ENCODE results near the gene IRF2. TPM values are rescaled to one million over a fixed set of nuclear protein-coding genes. Genes with fewer than 3 reads are reported as not detected.

Gene IRF2
- total RNA-seq, 1 donor from 2014 or later, result 16.1 TPM

DNA sequence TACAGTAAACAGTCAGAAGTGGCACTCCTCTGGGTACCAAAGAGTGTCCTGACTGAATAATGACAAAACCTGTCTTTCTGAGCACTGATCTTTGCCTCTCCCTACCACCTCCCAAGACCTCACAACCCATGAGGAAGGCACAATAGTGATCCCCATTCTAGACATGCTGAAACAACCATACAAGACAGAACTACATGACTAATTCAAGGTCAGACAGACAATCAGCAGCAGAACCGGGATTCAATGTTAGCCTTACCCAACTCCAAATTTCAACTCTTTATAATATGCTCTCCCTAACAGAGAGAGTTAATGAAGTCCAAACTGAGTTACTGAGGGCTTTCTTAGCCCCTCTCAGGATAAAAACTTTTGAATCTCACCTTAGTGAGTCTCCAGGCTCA lies 71.0 kb downstream of the IRF2 start:
- Histone ChIP-seq H3K4me1 (peaks cover 37% of the 10 kb centered on the region), H3K79me2 (ENCODE audit: low read depth) (no peaks in the 10 kb centered on the region), H3K27ac (no peak overlapping the region), H3K4me2 (no peak overlapping the region), H2AFZ (replicated peaks) (no peak overlapping the region), H4K20me1 (ENCODE audit: low read depth) (peaks cover 32% of the 10 kb centered on the region), H3K9ac (no peak overlapping the region), H3K27me3 (peaks cover 17% of the 10 kb centered on the region), H3K4me3 (no peak overlapping the region), H3F3A (ENCODE audit: low read depth) (peaks cover 42% of the 10 kb centered on the region), H3K9me3 (ENCODE audit: low read depth) (no peaks in the 10 kb centered on the region), H3K36me3 (no peaks in the 10 kb centered on the region)
- TF ChIP-seq EZH2 (IDR thresholded peaks at IDR 0.05) (no peak), EZH2phosphoT487 (IDR thresholded peaks at IDR 0.05) (no peak)
- TF ChIP-seq, protein P1, sequence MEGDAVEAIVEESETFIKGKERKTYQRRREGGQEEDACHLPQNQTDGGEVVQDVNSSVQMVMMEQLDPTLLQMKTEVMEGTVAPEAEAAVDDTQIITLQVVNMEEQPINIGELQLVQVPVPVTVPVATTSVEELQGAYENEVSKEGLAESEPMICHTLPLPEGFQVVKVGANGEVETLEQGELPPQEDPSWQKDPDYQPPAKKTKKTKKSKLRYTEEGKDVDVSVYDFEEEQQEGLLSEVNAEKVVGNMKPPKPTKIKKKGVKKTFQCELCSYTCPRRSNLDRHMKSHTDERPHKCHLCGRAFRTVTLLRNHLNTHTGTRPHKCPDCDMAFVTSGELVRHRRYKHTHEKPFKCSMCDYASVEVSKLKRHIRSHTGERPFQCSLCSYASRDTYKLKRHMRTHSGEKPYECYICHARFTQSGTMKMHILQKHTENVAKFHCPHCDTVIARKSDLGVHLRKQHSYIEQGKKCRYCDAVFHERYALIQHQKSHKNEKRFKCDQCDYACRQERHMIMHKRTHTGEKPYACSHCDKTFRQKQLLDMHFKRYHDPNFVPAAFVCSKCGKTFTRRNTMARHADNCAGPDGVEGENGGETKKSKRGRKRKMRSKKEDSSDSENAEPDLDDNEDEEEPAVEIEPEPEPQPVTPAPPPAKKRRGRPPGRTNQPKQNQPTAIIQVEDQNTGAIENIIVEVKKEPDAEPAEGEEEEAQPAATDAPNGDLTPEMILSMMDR (IDR thresholded peaks at IDR 0.05), result no peak
- peaks cover 50% of the 10 kb centered on the region for H3K4me1 Mint-ChIP-seq
- DNase-seq (ENCODE audit: low spot score), result no peak
- peaks cover 23% of the 10 kb centered on the region for H3K36me3 Mint-ChIP-seq
- H3K9me3 Mint-ChIP-seq, result no peaks in the 10 kb centered on the region
- H3K27me3 Mint-ChIP-seq (ENCODE audit: insufficient read depth, low read depth), result peaks cover 5% of the 10 kb centered on the region
- H3K4me3 Mint-ChIP-seq, result no peak overlapping the region
- no peak overlapping the region for H3K27ac Mint-ChIP-seq

DNA sequence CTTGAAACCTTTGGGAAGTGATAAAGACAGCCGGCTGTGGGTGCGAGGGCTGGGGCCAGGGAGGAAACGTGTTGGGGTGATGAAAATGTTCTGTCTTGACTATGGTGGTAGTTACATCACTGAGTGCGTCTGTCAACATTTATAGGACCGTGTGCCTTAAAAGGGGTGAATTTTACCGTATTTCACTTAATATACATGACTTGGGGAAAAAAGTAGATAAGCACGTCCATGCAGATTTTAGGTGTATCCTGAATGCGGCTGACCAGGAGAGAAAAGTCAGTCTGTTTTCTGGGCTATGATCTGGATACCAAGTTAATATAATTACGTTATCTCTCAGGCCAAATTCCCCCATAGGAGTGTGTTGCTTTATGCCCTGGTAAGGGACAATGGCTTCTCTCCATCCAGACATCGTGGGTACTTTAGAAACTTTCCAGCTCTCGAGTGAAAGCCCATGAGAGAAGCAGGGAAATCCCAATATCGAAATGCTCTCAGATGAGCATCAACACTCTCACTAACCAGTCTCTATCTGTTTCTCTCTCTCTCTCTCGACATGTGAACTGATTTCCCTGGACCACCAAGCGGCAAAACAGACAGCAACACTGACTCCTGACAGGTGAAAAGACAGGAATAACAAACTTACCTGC lies 71.5 kb downstream of the IRF2 start:
- H3K36me3 ChIP-seq, result no peaks in the 10 kb centered on the region
- H3F3A ChIP-seq (ENCODE audit: low read depth), result peaks cover 36% of the 10 kb centered on the region
- no peak for DNase-seq (ENCODE audit: low spot score)
- H3K4me3 Mint-ChIP-seq, result peak overlapping the region; percentile 59
- no peak overlapping the region for H2AFZ ChIP-seq (replicated peaks)
- TF ChIP-seq EZH2phosphoT487 (IDR thresholded peaks at IDR 0.05) (no peak), EZH2 (IDR thresholded peaks at IDR 0.05) (no peak)
- TF ChIP-seq, protein P1 (IDR thresholded peaks at IDR 0.05), result no peak
- H4K20me1 ChIP-seq (ENCODE audit: low read depth), result peaks cover 32% of the 10 kb centered on the region
- H3K4me1 ChIP-seq, result peaks cover 32% of the 10 kb centered on the region
- no peak overlapping the region for H3K27ac ChIP-seq
- no peaks in the 10 kb centered on the region for H3K9me3 Mint-ChIP-seq
- H3K4me3 ChIP-seq, result no peak overlapping the region
- peaks cover 5% of the 10 kb centered on the region for H3K27me3 Mint-ChIP-seq (ENCODE audit: insufficient read depth, low read depth)
- H3K79me2 ChIP-seq (ENCODE audit: low read depth), result no peaks in the 10 kb centered on the region
- H3K27me3 ChIP-seq, result peaks cover 17% of the 10 kb centered on the region
- no peak overlapping the region for H3K9ac ChIP-seq
- H3K36me3 Mint-ChIP-seq, result peaks cover 25% of the 10 kb centered on the region
- peak overlapping the region; percentile 48 for H3K27ac Mint-ChIP-seq
- H3K9me3 ChIP-seq (ENCODE audit: low read depth), result no peaks in the 10 kb centered on the region
- H3K4me2 ChIP-seq, result peak overlapping the region; percentile 67
- H3K4me1 Mint-ChIP-seq, result peaks cover 44% of the 10 kb centered on the region

DNA sequence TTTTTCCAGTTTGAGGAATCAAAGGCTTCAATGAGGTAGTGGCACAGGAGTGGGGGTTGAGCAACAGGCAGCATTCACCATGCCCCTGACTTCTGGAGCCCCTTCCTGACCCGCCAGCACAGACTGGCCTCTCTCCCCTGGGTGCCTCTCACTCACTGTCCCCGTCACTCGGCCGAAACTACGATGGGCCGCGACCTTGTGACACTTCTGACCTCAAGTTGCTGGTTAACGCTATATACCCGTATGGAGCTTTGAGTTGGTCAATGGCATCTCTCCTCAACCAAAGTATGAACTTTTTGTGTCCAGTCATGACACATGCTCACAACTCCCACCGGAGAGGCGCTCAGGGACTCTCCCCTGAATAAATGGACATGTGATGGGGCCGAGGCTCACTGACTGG lies 72.1 kb downstream of the IRF2 start:
- Histone ChIP-seq H3K79me2 (ENCODE audit: low read depth) (no peaks in the 10 kb centered on the region), H3K4me3 (peak overlapping the region; percentile 34), H3K9me3 (ENCODE audit: low read depth) (no peaks in the 10 kb centered on the region), H3F3A (ENCODE audit: low read depth) (peaks cover 33% of the 10 kb centered on the region), H3K27me3 (peaks cover 17% of the 10 kb centered on the region), H3K36me3 (no peaks in the 10 kb centered on the region), H4K20me1 (ENCODE audit: low read depth) (peaks cover 32% of the 10 kb centered on the region), H3K4me2 (peak overlapping the region; percentile 67), H3K27ac (no peak overlapping the region), H3K9ac (no peak overlapping the region), H2AFZ (replicated peaks) (no peak overlapping the region), H3K4me1 (peaks cover 26% of the 10 kb centered on the region)
- Mint-ChIP-seq H3K36me3 (peaks cover 28% of the 10 kb centered on the region), H3K27ac (peak overlapping the region; percentile 96), H3K4me1 (peaks cover 38% of the 10 kb centered on the region), H3K9me3 (no peaks in the 10 kb centered on the region), H3K4me3 (peak overlapping the region; percentile 59), H3K27me3 (ENCODE audit: insufficient read depth, low read depth) (peaks cover 5% of the 10 kb centered on the region)
- peak; percentile 46 for DNase-seq (ENCODE audit: low spot score)
- no peak for TF ChIP-seq EZH2phosphoT487 (IDR thresholded peaks at IDR 0.05)

Measured in neural progenitor cell (in vitro differentiated cells).